HG03575 (cell line): ENCODE measurements around the gene ESAM.

Experiments
- ATAC-seq: cut with Tn5 transposase; IDR thresholded peaks from one replicate; pipeline ENCODE4 v1.9.1; 2021; ENCODE audit not compliant: unreplicated experiment, insufficient number of reproducible peaks, low FRiP score; ENCODE audit errors: extremely low read depth

ESAM gene

GRCh38 chr11:124740277-124740882 lies 21.7 kb downstream of the ESAM start:
- ATAC-seq: no peak

GRCh38 chr11:124739479-124740276 lies 22.4 kb downstream of the ESAM start, which contains the start of gene NRGN:
NRGN (plus strand) TSS chr11:124739942; CDS start chr11:124740085, 143 bp downstream.
- peak; percentile 52 for ATAC-seq

GRCh38 chr11:124738713-124739478 lies 23.2 kb downstream of the ESAM start:
- ATAC-seq: no peak

GRCh38 chr11:124737638-124738305 lies 24.3 kb downstream of the ESAM start:
- no peak for ATAC-seq

DNA sequence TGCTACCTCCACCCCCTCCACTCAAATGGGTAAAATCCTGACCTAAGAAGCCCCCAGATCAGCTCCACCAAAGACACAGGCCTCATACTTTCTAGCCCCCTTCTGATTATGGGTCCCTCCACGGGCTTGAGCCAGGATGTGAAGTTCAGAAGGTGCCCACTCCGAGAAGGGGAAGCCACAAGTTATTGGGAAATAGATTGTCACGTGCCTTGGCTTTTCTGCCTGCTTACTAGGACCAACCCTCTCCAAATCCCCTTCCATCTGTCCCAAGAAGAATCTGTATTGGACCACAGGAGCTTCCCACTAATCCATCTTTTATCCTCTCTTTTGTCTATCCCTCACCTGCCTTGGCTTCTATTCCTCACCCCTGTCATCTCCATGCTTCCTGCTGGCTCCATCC lies 25.4 kb downstream of the ESAM start:
- no peak for ATAC-seq

DNA sequence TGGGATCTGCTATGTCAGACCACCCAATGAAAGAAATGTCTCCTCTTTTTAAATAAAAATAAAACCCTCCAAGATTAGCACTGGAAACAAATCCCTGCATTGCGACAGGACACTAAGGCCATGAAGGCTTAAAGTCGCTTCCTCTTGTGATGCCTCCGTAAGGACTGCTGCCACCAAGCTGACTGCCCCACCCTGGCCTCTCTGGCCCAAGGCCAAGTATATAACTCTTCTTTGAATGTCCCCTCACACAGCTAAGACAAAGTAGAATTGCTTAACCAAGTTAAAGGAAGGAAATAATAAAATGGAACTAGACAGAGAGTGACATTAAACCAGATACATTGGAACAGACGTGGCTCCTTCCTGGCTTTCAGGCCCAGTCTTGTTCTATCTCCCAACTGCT lies 29.9 kb downstream of the ESAM start:
- no peak for ATAC-seq

- ATAC-seq: no peak
These were observed 32.5 kb downstream of the ESAM start for GRCh38 chr11:124729571-124729970.

- no peak for ATAC-seq
These were observed 34.0 kb downstream of the ESAM start for GRCh38 chr11:124728134-124728533.

- ATAC-seq: no peak
These were observed 34.6 kb downstream of the ESAM start for GRCh38 chr11:124727474-124727873.

DNA sequence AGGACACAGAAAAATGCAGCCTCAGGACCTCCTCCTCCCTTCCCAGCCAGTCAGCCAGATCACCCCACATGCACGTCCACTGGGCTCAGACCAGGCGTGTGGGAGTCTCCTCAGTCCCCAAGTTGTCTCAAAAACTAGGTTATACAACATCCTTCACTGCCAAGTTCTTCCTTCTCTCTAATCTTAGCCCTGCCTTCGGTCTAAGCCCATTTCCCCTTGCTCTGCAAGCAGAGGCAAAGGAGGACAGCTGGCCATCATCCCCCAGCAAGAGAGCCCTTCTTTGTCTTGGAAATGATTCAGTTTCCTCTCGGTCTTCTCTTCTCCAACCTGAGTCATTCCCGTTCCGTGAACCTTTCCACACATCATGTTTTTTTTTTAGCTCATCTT lies 36.4 kb downstream of the ESAM start:
- no peak for ATAC-seq

GRCh38 chr11:124724979-124725718 lies 36.9 kb downstream of the ESAM start:
- peak; percentile 74 for ATAC-seq

DNA sequence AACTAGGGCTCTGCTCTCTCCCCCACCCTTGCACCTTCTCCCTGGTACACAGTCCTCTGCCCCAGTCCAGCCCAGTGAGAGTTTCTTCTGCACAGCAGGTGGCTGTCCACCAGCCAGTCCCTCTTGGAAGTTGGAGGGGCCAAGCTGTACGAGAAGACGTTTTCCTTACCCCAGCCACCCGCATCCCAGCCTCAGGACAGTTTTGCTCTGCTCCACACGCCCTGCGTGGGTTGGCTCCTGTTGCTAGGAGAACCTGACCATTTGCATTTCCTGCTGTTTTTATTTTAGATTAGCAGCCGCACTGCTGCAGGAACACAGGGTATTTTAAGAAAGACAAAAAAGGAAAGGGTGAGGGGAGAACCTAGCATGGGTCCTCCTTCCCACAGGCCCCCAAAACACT lies 39.9 kb downstream of the ESAM start:
- no peak for ATAC-seq

DNA sequence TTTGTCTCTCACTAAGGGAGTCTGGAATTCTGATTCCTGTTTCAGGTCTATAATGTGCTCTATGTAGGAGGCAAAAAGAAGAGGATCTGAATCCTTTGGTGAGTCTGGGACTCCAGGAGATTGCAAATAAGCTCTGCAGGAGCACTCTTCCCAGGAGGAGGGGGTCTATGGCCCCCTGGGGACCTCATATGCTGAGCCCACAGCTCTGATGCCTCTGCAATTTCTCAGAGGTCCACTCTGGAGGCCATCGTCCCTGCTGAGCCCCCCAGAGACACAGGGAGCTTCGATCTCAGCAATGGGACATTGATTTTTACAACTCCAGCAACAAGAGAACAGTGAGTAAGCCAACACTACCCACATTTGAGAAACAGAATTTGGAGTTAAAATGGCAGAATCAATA lies 42.6 kb downstream of the ESAM start:
- no peak for ATAC-seq

DNA sequence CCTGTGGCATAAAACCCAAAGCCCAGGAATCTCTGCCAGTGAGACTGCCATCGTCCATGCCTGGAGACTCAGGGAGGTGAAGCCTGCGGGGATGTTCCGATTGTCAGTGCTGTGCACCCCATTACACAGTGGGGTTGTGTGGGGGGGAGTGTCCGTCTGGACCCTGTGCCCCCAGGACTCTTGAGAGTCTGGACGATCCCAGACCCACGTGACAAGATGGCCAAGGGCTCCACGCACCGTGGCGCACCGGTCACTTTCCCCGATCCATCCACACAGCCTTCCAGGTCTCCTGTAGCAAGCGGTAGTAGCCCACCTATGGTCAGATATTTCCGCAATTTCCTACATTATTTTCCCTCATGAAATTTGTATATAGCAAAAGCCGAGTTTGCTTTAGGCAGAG lies 43.3 kb downstream of the ESAM start:
- no peak for ATAC-seq

DNA sequence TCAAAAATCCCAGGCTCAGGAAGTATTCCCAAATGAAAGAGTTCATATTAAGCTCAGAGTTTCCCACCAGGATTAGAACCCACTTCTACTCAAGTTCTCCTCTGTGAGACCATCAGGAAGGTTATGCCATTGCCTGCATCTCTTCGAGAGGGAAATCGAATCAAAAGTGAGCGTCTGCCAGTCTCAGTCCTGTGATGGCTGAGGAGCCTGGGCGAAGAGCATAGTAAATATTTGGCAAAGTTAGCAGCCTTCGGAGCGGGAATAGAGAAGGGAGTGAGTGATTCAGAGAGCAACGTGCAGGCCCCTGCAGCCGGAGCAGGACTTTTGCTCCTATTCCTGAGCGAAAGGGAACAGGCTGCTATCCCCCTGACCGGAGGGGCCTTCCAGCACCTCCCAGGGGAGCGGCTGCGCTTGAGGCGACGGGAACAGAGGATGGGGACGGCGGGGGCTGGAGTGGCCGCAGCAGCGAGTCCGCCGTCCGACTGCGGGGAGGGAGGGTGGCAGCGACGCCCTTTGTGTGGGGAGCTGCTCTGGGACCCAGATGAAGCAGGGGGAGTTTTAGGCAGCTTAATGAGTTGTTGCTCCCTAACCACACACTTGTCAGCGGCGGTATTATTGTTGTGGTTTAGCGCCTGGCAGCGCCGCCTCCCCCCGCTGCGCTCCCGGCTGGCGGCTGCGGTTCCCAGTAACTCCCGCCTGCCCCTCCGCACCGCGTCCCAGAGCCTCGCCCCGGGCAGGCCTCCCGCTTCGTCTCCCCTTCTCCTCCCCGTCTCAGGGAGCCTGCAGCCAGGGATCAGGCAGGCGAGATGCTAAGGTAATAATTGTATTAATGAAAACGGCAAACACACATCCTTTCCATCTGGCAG lies 44.1 kb downstream of the ESAM start:
- no peak for ATAC-seq

DNA sequence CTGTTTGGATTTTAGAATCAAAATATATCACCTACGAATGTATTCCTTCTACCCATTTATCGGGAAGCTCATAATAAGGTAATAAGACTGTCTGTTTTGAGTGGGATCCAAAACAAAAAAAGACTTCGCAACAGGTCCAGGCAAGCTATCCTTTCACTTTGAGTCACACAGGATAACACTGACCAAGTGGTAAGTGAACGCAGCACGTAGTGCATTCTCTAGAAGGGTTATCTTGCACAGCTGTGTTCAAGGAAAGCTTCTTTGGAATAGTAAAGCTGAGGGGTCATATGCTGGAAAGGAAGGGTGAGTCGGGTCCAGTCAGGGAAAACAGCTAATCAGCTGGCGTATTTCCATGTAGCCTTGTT lies 44.7 kb downstream of the ESAM start:
- ATAC-seq: no peak

DNA sequence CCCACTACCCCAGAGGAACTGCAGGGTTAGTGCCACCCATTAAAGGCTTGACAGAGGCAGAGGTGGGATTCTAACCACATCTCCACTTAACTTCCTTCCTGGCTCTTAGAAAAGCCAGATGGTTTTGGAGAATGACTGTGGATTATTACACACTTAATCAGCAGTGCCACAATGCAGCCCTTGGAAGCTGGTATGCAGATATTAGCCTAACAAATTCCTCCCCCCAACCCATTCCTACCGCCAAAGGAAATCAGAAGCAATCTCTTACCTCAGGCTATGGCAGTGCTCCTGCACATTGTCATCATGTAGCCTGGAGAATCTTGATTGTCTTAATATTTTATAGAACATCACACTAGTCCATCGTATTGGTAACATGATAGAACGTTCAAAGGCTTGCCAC lies 45.5 kb downstream of the ESAM start:
- ATAC-seq: no peak

- no peak for ATAC-seq
These were observed 49.7 kb downstream of the ESAM start for GRCh38 chr11:124712392-124712791.
